Naive thymus-derived CD4-positive, alpha-beta T cell (primary cell): Measurements from ENCODE around the gene TYMS. TPM values are rescaled to one million over a fixed set of nuclear protein-coding genes. Genes with fewer than 3 reads are reported as not detected.
A peak's percentile ranks its signal among the peaks of the same experiment; 100 is the strongest.

Source experiments
- ATAC-seq: fragments of 150-1000 bp; cut with Tn5 transposase; 2 replicates; pipeline ENCODE4 v1.10.0; 2021; ENCODE audit warnings: mild to moderate bottlenecking, moderate library complexity
- CTCF ChIA-PET: fragments of 350-600 bp; sonication (Branson Sonifier 250); formaldehyde crosslinking; loops from one replicate; lab custom pipeline; 2021; ENCODE audit warnings: antibody characterized with exemption; lab: Charles Lee
- POLR2A ChIA-PET: fragments of 350-600 bp; sonication (Branson Sonifier 250); formaldehyde crosslinking; loops from one replicate; lab custom pipeline; 2021; ENCODE audit warnings: antibody characterized with exemption, inconsistent platforms; lab: Charles Lee
- DNase-seq, 9 donors: peaks; one replicate each; pipeline versions ENCODE4 v3.0.0 to v3.0.0-alpha.2; 2020 to 2022; ENCODE audit warnings: mixed read lengths in 1 of 9
- H3K27ac ChIP-seq: one replicate; pipeline ENCODE4 v1.7.0; 2013; ENCODE audit warnings: mild to moderate bottlenecking, low read depth, low read length, moderate library complexity
- H3K27me3 ChIP-seq, 2 donors: one replicate each; pipeline ENCODE4 v1.7.0; 2013; ENCODE audit warnings: low read length in 2 of 2, mild to moderate bottlenecking in 2 of 2, moderate library complexity in 2 of 2; ENCODE audit not compliant: control insufficient read depth in 2 of 2, insufficient read depth in 2 of 2
- H3K36me3 ChIP-seq, 3 experiments: 1 replicate in 2 of 3; 2 replicates in 1 of 3; pipeline ENCODE4 v1.7.0; 2013; ENCODE audit warnings: low read length in 3 of 3, mild to moderate bottlenecking in 3 of 3, moderate library complexity in 1 of 3; ENCODE audit not compliant: insufficient read depth in 3 of 3, control insufficient read depth in 2 of 3
- H3K4me1 ChIP-seq, 2 donors: one replicate each; pipeline ENCODE4 v1.7.0; 2013; ENCODE audit warnings: low read length in 2 of 2, mild to moderate bottlenecking in 2 of 2, moderate library complexity in 1 of 2; ENCODE audit not compliant: control insufficient read depth in 2 of 2, insufficient read depth in 2 of 2
- H3K4me3 ChIP-seq: 2 replicates; pipeline ENCODE4 v1.7.0; 2013; ENCODE audit warnings: mild to moderate bottlenecking, low read length
- H3K9me3 ChIP-seq, 3 experiments: 1 replicate in 2 of 3; 2 replicates in 1 of 3; pipeline ENCODE4 v1.7.0; 2013; ENCODE audit warnings: low read length in 3 of 3; ENCODE audit not compliant: control insufficient read depth in 2 of 3
- H3K27ac Mint-ChIP-seq, 9 donors: one replicate each; pipeline ENCODE4 v1.8.0; 2020 to 2022; ENCODE audit warnings: mixed read lengths in 9 of 9, mild to moderate bottlenecking in 8 of 9, moderate library complexity in 5 of 9, inconsistent platforms in 2 of 9
- H3K27me3 Mint-ChIP-seq, 5 donors: one replicate each; pipeline ENCODE4 v1.8.0; 2021 to 2022; ENCODE audit warnings: mixed read lengths in 5 of 5, mild to moderate bottlenecking in 1 of 5
- H3K36me3 Mint-ChIP-seq, 5 donors: one replicate each; pipeline ENCODE4 v1.8.0; 2020 to 2022; ENCODE audit warnings: mixed read lengths in 5 of 5, mild to moderate bottlenecking in 3 of 5, inconsistent platforms in 1 of 5
- H3K4me1 Mint-ChIP-seq, 7 donors: one replicate each; pipeline ENCODE4 v1.8.0; 2020 to 2022; ENCODE audit warnings: mixed read lengths in 7 of 7, mild to moderate bottlenecking in 3 of 7, inconsistent platforms in 1 of 7
- H3K4me3 Mint-ChIP-seq, 10 donors: one replicate each; pipeline ENCODE4 v1.8.0; 2020 to 2022; ENCODE audit warnings: mild to moderate bottlenecking in 10 of 10, mixed read lengths in 10 of 10, moderate library complexity in 6 of 10, inconsistent platforms in 2 of 10
- H3K9me3 Mint-ChIP-seq, 11 donors: one replicate each; pipeline ENCODE4 v1.8.0; 2020 to 2022; ENCODE audit warnings: mixed read lengths in 11 of 11, mild to moderate bottlenecking in 4 of 11, inconsistent platforms in 1 of 11, moderate library complexity in 1 of 11
- intact Hi-C, 2 donors: fragments of 100-400 bp; cut with micrococcal nuclease; formaldehyde crosslinking; loops; one replicate each; pipeline ENCODE4 v1.15.1; 2023
- polyA plus RNA-seq, 2 donors: library from polyadenylated mRNA; unstranded; fragments of 300-500 nt; fragmentation: Illumina TruSeq; gene quantifications; one replicate each; pipeline ENCODE4 v1.2.3, GENCODE V29; 2021
- total RNA-seq, 6 experiments: library from RNA in 5 of 6; stranded (reverse) in 5 of 6; gene quantifications; 1 replicate in 5 of 6; 2 replicates in 1 of 6; pipeline ENCODE4 v1.2.3 and lab custom pipeline; 2021 to 2026

TYMS gene
- total and polyA plus RNA-seq, 7 experiments from 2014 or later: 0.85 to 241 (median 2.0) TPM; not detected in 4

GRCh38 chr18:654601-655000 is 2.9 kb upstream of the TYMS start:
- ChIA-PET CTCF (no interaction called here), POLR2A (no interaction called here)
- intact Hi-C loops: no loop called here
- ATAC-seq (no peak), DNase-seq (no peak)
- peaks cover 0 to 41% (median 38%) of the 10 kb centered on the region in 5 donors for H3K27me3 Mint-ChIP-seq
- Histone ChIP-seq H3K27ac (no peak overlapping the region), H3K36me3 (no peaks in the 10 kb centered on the region), H3K9me3 (no peaks in the 10 kb centered on the region), H3K4me3 (no peak overlapping the region), H3K4me1 (peaks cover 0 to 5% of the 10 kb centered on the region in 2 donors), H3K27me3 (peaks cover 0 to 5% of the 10 kb centered on the region in 2 donors)
- H3K27ac Mint-ChIP-seq: no peak overlapping the region
- H3K4me3 Mint-ChIP-seq: no peak overlapping the region
- H3K9me3 Mint-ChIP-seq: peaks cover 0 to 5% (median 0%) of the 10 kb centered on the region in 11 donors
- H3K4me1 Mint-ChIP-seq: peaks cover 6 to 40% (median 16%) of the 10 kb centered on the region in 7 donors
- peaks cover 0 to 20% (median 4%) of the 10 kb centered on the region in 5 donors for H3K36me3 Mint-ChIP-seq

- intact Hi-C loops: no loop called here
- H3K27ac ChIP-seq: no peak overlapping the region
- DNase-seq: no peak
- Mint-ChIP-seq H3K4me3 (peak overlapping the region in 4 of 10 donors; percentile 4 to 49 (median 20)), H3K36me3 (peaks cover 0 to 25% (median 4%) of the 10 kb centered on the region in 5 donors), H3K9me3 (peaks cover 0 to 5% (median 0%) of the 10 kb centered on the region in 11 donors), H3K4me1 (peaks cover 4 to 44% (median 13%) of the 10 kb centered on the region in 7 donors), H3K27me3 (peaks cover 0 to 48% (median 39%) of the 10 kb centered on the region in 5 donors), H3K27ac (peak overlapping the region in 1 of 9 donors; percentile 8)
- ChIA-PET CTCF (no interaction called here), POLR2A (no interaction called here)
- H3K27me3 ChIP-seq: peaks cover 0 to 5% of the 10 kb centered on the region in 2 donors
- no peak overlapping the region for H3K4me3 ChIP-seq
- peaks cover 0 to 5% of the 10 kb centered on the region in 2 donors for H3K4me1 ChIP-seq
- H3K9me3 ChIP-seq: no peaks in the 10 kb centered on the region
- no peak for ATAC-seq
- no peaks in the 10 kb centered on the region for H3K36me3 ChIP-seq
These were observed 2.0 kb upstream of the TYMS start for GRCh38 chr18:655445-655844.

- H3K27ac Mint-ChIP-seq: peak overlapping the region in 1 of 9 donors; percentile 94
- Histone ChIP-seq H3K27me3 (peaks cover 0 to 5% of the 10 kb centered on the region in 2 donors), H3K9me3 (no peaks in the 10 kb centered on the region), H3K36me3 (no peaks in the 10 kb centered on the region), H3K27ac (no peak overlapping the region), H3K4me3 (peak overlapping the region; percentile 79), H3K4me1 (peaks cover 0 to 5% of the 10 kb centered on the region in 2 donors)
- ChIA-PET POLR2A (interaction anchor here (0.6 kb wide), 1 partner anchor 160 kb away, joined by 3 read pairs; no protein-coding TSS in a partner anchor), CTCF (no interaction called here)
- ATAC-seq (peak; percentile 68), DNase-seq (peak in 3 of 9 donors; percentile 20 to 78 (median 31))
- H3K4me3 Mint-ChIP-seq: peak overlapping the region; percentile 81 to 96 (median 83)
- H3K4me1 Mint-ChIP-seq: peaks cover 0 to 50% (median 10%) of the 10 kb centered on the region in 7 donors
- H3K36me3 Mint-ChIP-seq: peaks cover 3 to 43% (median 4%) of the 10 kb centered on the region in 5 donors
- intact Hi-C loops: loop anchor here in 1 of 2 donors (1.0 to 2.0 kb wide), 7 partner anchors 8 to 391 kb away; partner anchors contain the start of genes CLUL1 and YES1
- H3K27me3 Mint-ChIP-seq: peaks cover 0 to 43% (median 35%) of the 10 kb centered on the region in 5 donors
- H3K9me3 Mint-ChIP-seq: peaks cover 0 to 14% (median 5%) of the 10 kb centered on the region in 11 donors
These were observed 821 bp downstream of the TYMS start for GRCh38 chr18:658001-658946.

- no peak overlapping the region for H3K27ac ChIP-seq
- H3K9me3 Mint-ChIP-seq: peaks cover 0 to 14% (median 5%) of the 10 kb centered on the region in 11 donors
- intact Hi-C loops: loop anchor here in 1 of 2 donors (1.0 to 2.0 kb wide), 7 partner anchors 9 to 392 kb away; partner anchors contain the start of genes CLUL1 and YES1
- H3K4me1 Mint-ChIP-seq: peaks cover 0 to 51% (median 10%) of the 10 kb centered on the region in 7 donors
- no peaks in the 10 kb centered on the region for H3K9me3 ChIP-seq
- peaks cover 3 to 44% (median 4%) of the 10 kb centered on the region in 5 donors for H3K36me3 Mint-ChIP-seq
- CTCF ChIA-PET: no interaction called here
- H3K4me3 ChIP-seq: peak overlapping the region; percentile 79
- H3K4me1 ChIP-seq: peaks cover 0 to 5% of the 10 kb centered on the region in 2 donors
- POLR2A ChIA-PET: no interaction called here
- DNase-seq (no peak), ATAC-seq (no peak)
- peaks cover 0 to 5% of the 10 kb centered on the region in 2 donors for H3K27me3 ChIP-seq
- H3K36me3 ChIP-seq: no peaks in the 10 kb centered on the region
- peaks cover 0 to 37% (median 30%) of the 10 kb centered on the region in 5 donors for H3K27me3 Mint-ChIP-seq
- peak overlapping the region; percentile 81 to 96 (median 83) for H3K4me3 Mint-ChIP-seq
- H3K27ac Mint-ChIP-seq: peak overlapping the region in 2 of 9 donors; percentile 49 to 94
These were observed 1.6 kb downstream of the TYMS start for GRCh38 chr18:658947-659533.

- peak overlapping the region in 1 of 9 donors; percentile 94 for H3K27ac Mint-ChIP-seq
- POLR2A ChIA-PET: no interaction called here
These were observed 2.1 kb downstream of the TYMS start for GRCh38 chr18:659597-659996.

GRCh38 chr18:662197-662596 is 4.7 kb downstream of the TYMS start:
- Mint-ChIP-seq H3K27ac (no peak overlapping the region), H3K4me1 (peaks cover 0 to 42% (median 9%) of the 10 kb centered on the region in 7 donors), H3K9me3 (peaks cover 0 to 14% (median 6%) of the 10 kb centered on the region in 11 donors), H3K4me3 (no peak overlapping the region), H3K27me3 (peaks cover 0 to 18% (median 11%) of the 10 kb centered on the region in 5 donors), H3K36me3 (peaks cover 0 to 55% (median 3%) of the 10 kb centered on the region in 5 donors)
- Histone ChIP-seq H3K27ac (no peak overlapping the region), H3K4me3 (no peak overlapping the region), H3K27me3 (peaks cover 0 to 5% of the 10 kb centered on the region in 2 donors), H3K36me3 (no peaks in the 10 kb centered on the region), H3K9me3 (no peaks in the 10 kb centered on the region), H3K4me1 (peaks cover 0 to 5% of the 10 kb centered on the region in 2 donors)
- DNase-seq: no peak
- intact Hi-C loops: no loop called here
- ChIA-PET CTCF (no interaction called here), POLR2A (no interaction called here)
- ATAC-seq: no peak

More at GRCh38 chr18:659597-659996, 2.1 kb downstream of the TYMS start:
- Histone ChIP-seq H3K4me1 (peaks cover 0 to 5% of the 10 kb centered on the region in 2 donors), H3K9me3 (no peaks in the 10 kb centered on the region), H3K27me3 (peaks cover 0 to 5% of the 10 kb centered on the region in 2 donors), H3K4me3 (no peak overlapping the region), H3K36me3 (no peaks in the 10 kb centered on the region), H3K27ac (no peak overlapping the region)
- ATAC-seq: no peak
- DNase-seq: no peak
- peaks cover 0 to 51% (median 10%) of the 10 kb centered on the region in 7 donors for H3K4me1 Mint-ChIP-seq
- intact Hi-C loops: loop anchor here in 1 of 2 donors (2.0 kb wide), 4 partner anchors 23 to 153 kb away; partner anchors contain the start of genes CLUL1 and YES1
- peak overlapping the region; percentile 2 to 96 (median 83) for H3K4me3 Mint-ChIP-seq
- peaks cover 0 to 31% (median 29%) of the 10 kb centered on the region in 5 donors for H3K27me3 Mint-ChIP-seq
- peaks cover 0 to 14% (median 5%) of the 10 kb centered on the region in 11 donors for H3K9me3 Mint-ChIP-seq
- peaks cover 3 to 44% (median 4%) of the 10 kb centered on the region in 5 donors for H3K36me3 Mint-ChIP-seq
- CTCF ChIA-PET: no interaction called here
